Subcutaneous abdominal adipose tissue (tissue), 5 donors: Measurements from ENCODE around the gene RETREG3.
A peak's percentile ranks its signal among the peaks of the same experiment; 100 is the strongest.

ENCODE experiments used
- H3K27ac ChIP-seq: one replicate; pipeline ENCODE4 v1.7.0; 2013; ENCODE audit warnings: low read depth, mild to moderate bottlenecking, inconsistent platforms, low read length, moderate library complexity
- H3K27me3 ChIP-seq, 5 donors: one replicate each; pipeline ENCODE4 v1.7.0; 2013; ENCODE audit warnings: low read length in 5 of 5, inconsistent platforms in 1 of 5; ENCODE audit not compliant: control insufficient read depth in 5 of 5, insufficient read depth in 4 of 5
- H3K36me3 ChIP-seq, 5 donors: one replicate each; pipeline ENCODE4 v1.7.0; 2013; ENCODE audit warnings: low read length in 5 of 5; ENCODE audit not compliant: control insufficient read depth in 5 of 5, insufficient read depth in 5 of 5
- H3K4me1 ChIP-seq, 5 donors: one replicate each; pipeline ENCODE4 v1.7.0; 2013; ENCODE audit warnings: low read length in 5 of 5, mild to moderate bottlenecking in 3 of 5, moderate library complexity in 1 of 5; ENCODE audit not compliant: control insufficient read depth in 5 of 5, insufficient read depth in 5 of 5
- H3K4me3 ChIP-seq, 5 donors: one replicate each; pipeline ENCODE4 v1.7.0; 2013; ENCODE audit warnings: low read length in 5 of 5, low read depth in 1 of 5
- H3K9ac ChIP-seq, 5 donors: one replicate each; pipeline ENCODE4 v1.7.0; 2013; ENCODE audit warnings: low read length in 5 of 5, mild to moderate bottlenecking in 4 of 5, moderate library complexity in 3 of 5
- H3K9me3 ChIP-seq, 5 donors: one replicate each; pipeline ENCODE4 v1.7.0; 2013; ENCODE audit warnings: low read length in 5 of 5; ENCODE audit not compliant: control insufficient read depth in 5 of 5
- donor health status: healthy.
- donor health status: healthy.
- donor health status: healthy.
- donor health status: healthy.
- donor health status: healthy.

RETREG3 gene, protein sequence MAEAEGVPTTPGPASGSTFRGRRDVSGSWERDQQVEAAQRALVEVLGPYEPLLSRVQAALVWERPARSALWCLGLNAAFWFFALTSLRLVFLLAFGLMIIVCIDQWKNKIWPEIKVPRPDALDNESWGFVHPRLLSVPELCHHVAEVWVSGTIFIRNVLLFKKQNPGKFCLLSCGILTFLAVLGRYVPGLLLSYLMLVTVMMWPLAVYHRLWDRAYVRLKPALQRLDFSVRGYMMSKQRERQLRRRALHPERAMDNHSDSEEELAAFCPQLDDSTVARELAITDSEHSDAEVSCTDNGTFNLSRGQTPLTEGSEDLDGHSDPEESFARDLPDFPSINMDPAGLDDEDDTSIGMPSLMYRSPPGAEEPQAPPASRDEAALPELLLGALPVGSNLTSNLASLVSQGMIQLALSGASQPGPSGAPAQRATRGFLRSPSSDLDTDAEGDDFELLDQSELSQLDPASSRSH

DNA sequence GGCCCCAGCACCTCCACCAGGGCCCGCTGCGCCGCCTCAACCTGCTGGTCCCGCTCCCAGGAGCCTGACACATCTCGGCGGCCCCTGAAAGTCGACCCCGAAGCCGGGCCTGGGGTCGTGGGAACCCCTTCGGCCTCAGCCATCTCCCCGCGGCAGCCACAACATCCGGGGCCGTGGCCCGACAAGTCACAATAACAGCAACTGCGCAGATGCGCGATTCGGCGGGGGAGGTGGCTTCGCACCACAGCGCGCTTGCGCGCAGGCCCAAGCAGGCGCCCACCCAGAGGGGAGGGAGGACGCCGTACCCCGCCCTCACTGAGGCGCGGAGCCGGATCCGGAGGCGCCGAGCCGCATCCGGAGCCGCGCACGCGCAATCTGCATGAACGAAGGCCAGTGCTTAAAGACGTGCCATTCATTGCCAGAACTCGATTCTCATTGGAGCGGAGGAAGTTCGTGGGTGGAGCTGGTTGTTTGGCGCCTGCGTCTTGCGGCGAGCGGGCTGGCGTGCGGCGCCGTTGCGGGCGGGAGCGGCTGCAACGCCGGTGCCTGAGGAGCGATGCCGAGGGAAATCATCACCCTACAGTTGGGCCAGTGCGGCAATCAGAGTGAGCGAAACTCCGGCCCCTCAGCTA lies at the start of gene RETREG3, which contains the start of gene TUBG1:
TSS of gene RETREG3 (minus strand) at position 193 of the 632 bp plus-strand sequence. CDS start at position 143, 50 bp downstream.
TSS of gene TUBG1 (plus strand) at position 502 of the 632 bp plus-strand sequence. CDS start at position 557, 55 bp downstream.
- peaks cover 0 to 44% (median 35%) of the 10 kb centered on the region in 5 donors for H3K4me1 ChIP-seq
- H3K9ac ChIP-seq = peak within 1 kb of the TSS; percentile 87 to 98 (median 92)
- H3K9me3 ChIP-seq = no peaks in the 10 kb centered on the region
- H3K4me3 ChIP-seq = peak within 1 kb of the TSS; percentile 89 to 99 (median 97)
- H3K36me3 ChIP-seq = peaks cover 0 to 27% (median 23%) of the 10 kb centered on the region in 5 donors
- H3K27me3 ChIP-seq = no peaks in the 10 kb centered on the region
- H3K27ac ChIP-seq = peak within 1 kb of the TSS; percentile 86

DNA sequence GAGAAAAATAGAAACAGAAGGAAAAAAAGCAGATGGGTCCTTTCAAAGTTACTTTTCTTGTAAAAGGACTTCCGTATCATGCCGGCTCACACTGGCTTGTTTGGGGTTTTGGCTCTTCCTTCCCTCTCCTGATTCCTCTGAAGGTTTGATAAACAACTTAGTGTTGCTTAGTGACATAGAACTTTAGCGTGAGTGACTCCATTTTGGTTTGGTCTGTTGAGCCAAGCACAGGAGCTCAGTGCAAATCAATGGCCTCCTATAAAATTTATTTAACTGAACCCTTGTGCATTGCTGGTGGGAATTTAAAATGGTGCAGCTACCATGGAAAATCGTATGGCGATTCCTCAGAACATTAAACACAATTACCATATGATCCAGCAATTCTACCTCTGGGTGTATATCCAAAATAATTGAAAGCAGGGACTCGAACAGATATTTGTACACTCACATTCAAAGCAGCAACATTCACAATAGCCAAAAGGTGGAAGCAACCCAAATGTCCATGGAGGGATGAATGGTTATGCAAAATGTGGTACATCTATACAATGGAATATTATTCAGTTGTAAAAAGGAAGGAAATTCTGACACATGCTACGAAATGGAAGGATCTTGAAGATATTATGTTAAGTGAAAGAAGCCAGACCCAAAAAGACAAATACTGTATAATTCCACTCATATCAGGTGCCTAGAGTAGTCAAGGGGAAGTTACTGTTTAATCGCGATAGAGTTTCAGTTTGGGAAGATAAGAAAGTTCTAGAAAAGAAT lies 48.8 kb upstream of the RETREG3 start:
- H3K9ac ChIP-seq = no peak overlapping the region

DNA sequence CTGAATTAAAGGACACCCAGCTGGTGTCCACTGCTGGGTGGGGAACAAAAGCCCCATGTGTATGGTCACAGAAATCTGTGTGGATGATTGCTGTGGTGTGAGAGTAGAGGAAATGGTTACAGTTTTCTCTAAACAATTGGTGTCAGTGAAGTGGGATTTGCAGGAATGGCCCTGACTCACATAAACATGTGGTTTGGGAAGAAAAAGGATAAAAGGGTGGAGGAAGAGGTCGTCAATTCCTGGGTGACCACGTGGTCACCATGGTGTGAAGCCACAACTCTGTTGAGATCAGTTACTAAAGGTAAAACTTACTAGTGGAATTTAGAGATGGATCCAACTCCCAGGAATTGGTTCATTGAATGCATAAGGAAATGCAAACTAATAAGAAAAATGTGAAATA lies 46.4 kb upstream of the RETREG3 start:
- Histone ChIP-seq H3K4me1 (peaks cover 0 to 34% (median 30%) of the 10 kb centered on the region in 5 donors), H3K36me3 (no peaks in the 10 kb centered on the region), H3K27me3 (no peaks in the 10 kb centered on the region), H3K9me3 (no peaks in the 10 kb centered on the region), H3K9ac (no peak overlapping the region), H3K4me3 (no peak overlapping the region), H3K27ac (no peak overlapping the region)

More for the DNA sequence above, 48.8 kb upstream of the RETREG3 start:
- peaks cover 0 to 38% (median 30%) of the 10 kb centered on the region in 5 donors for H3K4me1 ChIP-seq
- H3K36me3 ChIP-seq = peaks cover 0 to 13% (median 7%) of the 10 kb centered on the region in 5 donors
- no peaks in the 10 kb centered on the region for H3K9me3 ChIP-seq
- H3K4me3 ChIP-seq = no peak overlapping the region
- no peak overlapping the region for H3K27ac ChIP-seq
- H3K27me3 ChIP-seq = no peaks in the 10 kb centered on the region

DNA sequence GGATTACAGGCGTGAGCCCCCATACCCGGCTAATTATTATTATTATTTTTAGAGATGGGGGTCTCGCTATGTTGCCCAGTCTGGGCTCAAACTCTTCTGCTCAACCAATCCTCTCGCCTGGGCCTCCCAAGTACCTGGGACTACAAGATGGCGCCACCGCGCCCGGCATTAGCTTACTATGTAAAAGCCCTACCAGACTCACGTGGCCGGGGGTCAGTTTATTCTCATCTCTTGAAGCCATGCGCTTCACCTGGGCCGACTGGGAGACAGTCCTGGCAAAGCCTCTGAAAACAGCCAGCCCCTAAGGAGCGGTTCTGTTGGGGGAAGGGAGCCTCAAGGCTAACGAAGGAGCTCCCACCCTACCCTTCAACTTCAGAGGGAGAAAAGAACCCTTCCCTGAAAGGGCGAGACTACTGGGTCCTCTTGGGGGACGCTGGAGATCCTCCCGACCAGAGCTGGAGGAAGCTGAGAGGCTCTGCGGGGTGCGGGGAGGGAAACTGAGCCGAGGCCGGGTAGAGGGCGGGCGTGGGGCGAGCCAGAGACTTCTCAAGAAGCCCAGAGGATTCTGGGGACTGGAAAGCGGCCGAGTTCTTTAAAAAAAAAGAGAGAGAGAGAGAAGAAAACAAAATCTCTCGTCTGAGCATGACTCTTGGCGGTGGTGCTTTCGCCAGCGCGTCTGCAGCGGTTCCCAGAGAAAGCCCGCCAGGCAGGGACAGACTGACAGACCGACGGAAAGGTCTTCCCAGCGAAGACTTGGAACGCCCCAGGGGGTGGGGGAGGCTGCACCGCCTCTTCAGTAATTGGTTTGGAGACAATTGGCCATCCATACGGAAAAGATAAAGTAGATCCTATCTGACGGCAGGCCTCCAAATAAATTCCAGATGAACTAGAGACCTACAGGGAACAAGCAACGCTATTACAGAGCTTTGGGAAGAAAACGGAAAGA lies 44.3 kb upstream of the RETREG3 start:
- Histone ChIP-seq H3K4me1 (peaks cover 0 to 16% (median 14%) of the 10 kb centered on the region in 5 donors), H3K9ac (peak overlapping the region; percentile 62 to 89 (median 75)), H3K9me3 (no peaks in the 10 kb centered on the region), H3K27me3 (no peaks in the 10 kb centered on the region), H3K27ac (peak overlapping the region; percentile 92), H3K4me3 (peak overlapping the region; percentile 56 to 75 (median 62)), H3K36me3 (no peaks in the 10 kb centered on the region)

DNA sequence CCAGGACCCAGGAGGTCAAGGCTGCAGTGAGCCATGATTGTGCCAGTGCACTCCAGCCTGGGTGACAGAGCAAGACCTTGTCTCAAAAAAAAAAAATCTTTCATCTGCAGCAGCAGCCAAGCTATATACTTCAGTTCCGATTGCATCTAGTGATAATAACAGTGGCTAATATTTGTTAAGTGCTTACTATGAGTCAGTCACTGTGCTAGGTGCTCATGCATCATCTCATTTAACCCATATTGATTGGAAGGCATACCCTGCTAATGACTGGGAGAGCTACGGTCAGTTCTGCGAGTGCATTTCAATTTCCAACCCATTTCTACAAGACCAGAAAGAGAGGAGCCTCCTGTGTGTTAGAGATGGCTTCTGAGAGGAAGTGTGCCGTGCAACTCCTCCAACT lies 42.2 kb upstream of the RETREG3 start:
- Histone ChIP-seq H3K4me1 (peaks cover 0 to 16% (median 14%) of the 10 kb centered on the region in 5 donors), H3K9me3 (no peaks in the 10 kb centered on the region), H3K4me3 (no peak overlapping the region), H3K36me3 (no peaks in the 10 kb centered on the region), H3K9ac (no peak overlapping the region), H3K27me3 (no peaks in the 10 kb centered on the region), H3K27ac (no peak overlapping the region)

DNA sequence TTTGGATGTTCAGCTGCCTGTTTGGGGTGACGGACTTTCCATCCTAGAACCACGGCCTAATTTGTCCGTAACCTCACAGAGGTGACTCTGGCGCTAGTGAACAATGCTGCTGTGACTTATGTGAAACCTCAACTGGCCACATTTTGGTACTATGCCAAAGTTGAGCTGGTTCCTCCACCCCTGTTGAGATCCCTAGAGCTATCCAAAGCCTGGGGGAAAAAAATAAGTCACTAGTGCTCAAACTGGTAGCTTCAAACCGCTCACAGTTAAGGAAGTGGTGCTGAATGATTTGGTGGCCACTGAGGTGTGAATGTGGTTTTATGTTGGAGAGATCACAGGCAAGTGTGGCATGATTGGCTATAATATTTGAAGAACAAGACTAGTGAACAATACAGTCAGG lies 38.6 kb upstream of the RETREG3 start:
- Histone ChIP-seq H3K27me3 (no peaks in the 10 kb centered on the region), H3K27ac (no peak overlapping the region), H3K4me3 (no peak overlapping the region), H3K4me1 (peaks cover 0 to 8% (median 0%) of the 10 kb centered on the region in 5 donors), H3K9me3 (no peaks in the 10 kb centered on the region), H3K9ac (no peak overlapping the region), H3K36me3 (no peaks in the 10 kb centered on the region)

DNA sequence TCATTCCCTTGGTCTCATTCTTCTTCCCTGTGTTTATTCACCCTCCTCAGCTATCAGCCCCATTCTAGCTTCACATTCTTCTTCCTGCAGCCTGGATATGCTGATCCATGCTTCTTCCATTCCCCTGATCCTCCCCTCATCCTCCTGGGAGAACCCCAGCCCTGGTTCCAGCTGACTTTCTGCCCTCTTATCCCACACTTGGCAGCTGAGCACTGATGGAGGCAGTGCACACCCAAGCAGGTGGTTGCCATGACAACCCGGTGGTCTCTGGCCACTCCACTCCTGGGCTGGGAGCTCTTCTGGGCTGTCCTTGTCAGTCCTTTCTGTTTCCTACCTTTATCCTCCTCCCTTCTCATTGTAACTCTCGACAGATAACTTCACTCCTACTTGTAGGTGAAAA lies 33.2 kb upstream of the RETREG3 start:
- H3K27me3 ChIP-seq = no peaks in the 10 kb centered on the region
- no peaks in the 10 kb centered on the region for H3K36me3 ChIP-seq
- no peaks in the 10 kb centered on the region for H3K9me3 ChIP-seq
- H3K4me3 ChIP-seq = no peak overlapping the region
- no peak overlapping the region for H3K9ac ChIP-seq
- no peak overlapping the region for H3K27ac ChIP-seq
- peaks cover 0 to 8% (median 0%) of the 10 kb centered on the region in 5 donors for H3K4me1 ChIP-seq

DNA sequence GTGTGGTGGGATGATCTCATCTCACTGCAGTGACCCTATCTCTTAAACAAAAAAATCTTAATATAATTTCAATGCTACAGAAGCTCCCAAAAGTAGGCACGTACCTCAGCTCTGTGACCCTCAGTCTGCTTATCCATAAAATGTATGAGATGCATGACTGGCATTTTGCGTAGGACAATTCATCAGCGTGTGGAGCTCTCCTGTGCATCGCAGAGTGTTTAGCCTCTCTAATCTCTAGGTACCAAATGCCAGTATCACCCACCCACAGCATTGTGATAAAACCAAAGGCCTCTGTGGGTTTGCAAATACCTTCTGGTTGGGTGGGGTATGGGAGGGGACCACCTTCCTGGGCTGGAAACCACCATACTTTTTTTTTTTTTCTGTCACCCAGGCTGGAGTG lies 30.9 kb upstream of the RETREG3 start:
- H3K27me3 ChIP-seq = no peaks in the 10 kb centered on the region
- H3K4me3 ChIP-seq = no peak overlapping the region
- H3K36me3 ChIP-seq = no peaks in the 10 kb centered on the region
- H3K4me1 ChIP-seq = peaks cover 0 to 8% (median 0%) of the 10 kb centered on the region in 5 donors
- H3K9me3 ChIP-seq = no peaks in the 10 kb centered on the region
- no peak overlapping the region for H3K9ac ChIP-seq
- H3K27ac ChIP-seq = no peak overlapping the region

DNA sequence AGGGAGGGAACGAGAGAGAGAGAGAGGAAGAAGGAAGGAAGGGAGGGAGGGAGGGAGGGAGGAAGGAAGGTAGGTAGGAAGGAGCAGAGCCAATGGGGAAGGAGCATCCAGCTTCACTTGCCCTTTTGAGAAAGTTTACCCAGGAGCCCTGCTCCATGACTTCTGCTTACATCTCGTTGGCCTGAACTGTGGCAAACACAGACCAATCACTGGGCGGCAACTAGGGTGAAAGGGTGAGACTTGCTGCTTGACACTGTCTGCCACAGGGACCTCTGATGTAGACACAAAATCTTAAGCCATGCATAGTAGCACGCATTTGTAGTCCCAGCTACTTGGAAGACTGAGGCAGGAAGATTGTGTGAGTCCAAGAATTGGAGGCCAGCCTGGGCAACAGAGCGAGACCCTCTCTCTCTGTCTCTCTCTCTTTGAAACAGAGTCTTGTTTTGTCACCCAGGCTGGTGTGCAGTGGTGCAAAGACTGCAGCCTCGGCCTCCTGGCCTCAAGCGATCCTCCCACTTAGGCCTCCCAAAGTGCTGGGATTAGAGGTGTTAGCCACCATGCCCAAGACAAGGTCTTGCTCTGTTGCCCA lies 30.4 kb upstream of the RETREG3 start:
- H3K4me1 ChIP-seq = peaks cover 0 to 8% (median 0%) of the 10 kb centered on the region in 5 donors
- no peaks in the 10 kb centered on the region for H3K36me3 ChIP-seq
- no peak overlapping the region for H3K27ac ChIP-seq
- H3K9me3 ChIP-seq = no peaks in the 10 kb centered on the region
- H3K27me3 ChIP-seq = no peaks in the 10 kb centered on the region
- no peak overlapping the region for H3K9ac ChIP-seq
- no peak overlapping the region for H3K4me3 ChIP-seq
